Brain microvascular endothelial cell (primary cell): Measurements from ENCODE around the gene NELFB.

ENCODE experiments used
- DNase-seq: peaks from one replicate; pipeline ENCODE4 v3.0.0-alpha.2; 2020
- H3K27ac ChIP-seq: fragments of 250-450 bp; sonication (Bioruptor Pico); 2 replicates; pipeline ENCODE4 v1.5.1; 2020; ENCODE audit warnings: mild to moderate bottlenecking, moderate library complexity
- H3K27me3 ChIP-seq: fragments of 250-450 bp; sonication (Bioruptor Pico); replicated peaks from 2 replicates; pipeline ENCODE4 v1.5.1; 2020; ENCODE audit warnings: mild to moderate bottlenecking
- H3K36me3 ChIP-seq: fragments of 250-450 bp; sonication (Bioruptor Pico); replicated peaks from 2 replicates; pipeline ENCODE4 v1.5.1; 2020; ENCODE audit warnings: mild to moderate bottlenecking
- H3K4me3 ChIP-seq: 2 replicates; pipeline ENCODE4 v1.5.1; 2011; ENCODE audit warnings: low read depth, mild to moderate bottlenecking, control low read depth, low read length, moderate library complexity
- in situ Hi-C: cut with HindIII; loops from 2 replicates; pipeline ENCODE4 v1.10.0; 2017; ENCODE audit warnings: low sequenced_read_pairs, low pct_ligation_motif_present
- TF ChIP-seq, protein P1 (sequence below): IDR thresholded peaks from 2 replicates; pipeline ENCODE4 v1.5.1; 2011; ENCODE audit warnings: low read depth, mild to moderate bottlenecking, moderate library complexity, low read length, control low read depth, inconsistent platforms; ENCODE audit errors: missing control alignments

NELFB gene

DNA sequence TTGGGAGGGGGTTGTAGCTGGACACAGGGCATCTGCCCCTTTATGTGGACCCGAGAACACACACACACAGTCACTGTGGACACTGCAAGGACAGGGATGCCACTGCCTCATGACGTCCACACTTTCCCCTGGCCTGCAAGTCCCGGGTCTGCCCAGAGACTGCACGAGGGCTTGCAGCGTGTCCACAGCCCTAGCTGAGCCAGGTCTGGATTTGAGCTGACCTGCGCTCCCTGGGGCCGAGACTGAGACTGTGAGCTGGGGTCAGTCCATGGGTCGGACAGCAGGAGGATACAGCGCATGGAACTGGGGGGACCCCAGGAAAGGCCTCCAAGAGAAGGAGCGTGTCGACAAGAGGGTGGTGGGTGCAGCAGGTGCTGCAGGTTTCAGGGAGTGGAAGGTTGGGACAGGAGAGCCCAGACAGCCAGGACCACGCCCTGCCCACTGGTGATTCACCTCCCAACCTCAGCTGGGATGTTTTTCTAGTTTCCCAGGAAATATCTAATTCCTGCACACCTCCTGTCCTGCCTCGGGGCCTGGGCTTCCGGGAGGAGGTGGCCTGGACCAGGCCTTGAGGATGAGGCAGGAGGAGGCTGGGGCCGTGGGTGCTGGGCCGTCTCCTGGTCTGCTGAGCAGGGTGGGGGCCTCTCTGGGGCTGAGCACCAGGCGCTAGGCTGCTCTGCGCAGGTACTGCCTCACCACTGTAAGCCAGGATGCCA, 28.6 kb upstream of the NELFB start:
- TF ChIP-seq, protein P1, sequence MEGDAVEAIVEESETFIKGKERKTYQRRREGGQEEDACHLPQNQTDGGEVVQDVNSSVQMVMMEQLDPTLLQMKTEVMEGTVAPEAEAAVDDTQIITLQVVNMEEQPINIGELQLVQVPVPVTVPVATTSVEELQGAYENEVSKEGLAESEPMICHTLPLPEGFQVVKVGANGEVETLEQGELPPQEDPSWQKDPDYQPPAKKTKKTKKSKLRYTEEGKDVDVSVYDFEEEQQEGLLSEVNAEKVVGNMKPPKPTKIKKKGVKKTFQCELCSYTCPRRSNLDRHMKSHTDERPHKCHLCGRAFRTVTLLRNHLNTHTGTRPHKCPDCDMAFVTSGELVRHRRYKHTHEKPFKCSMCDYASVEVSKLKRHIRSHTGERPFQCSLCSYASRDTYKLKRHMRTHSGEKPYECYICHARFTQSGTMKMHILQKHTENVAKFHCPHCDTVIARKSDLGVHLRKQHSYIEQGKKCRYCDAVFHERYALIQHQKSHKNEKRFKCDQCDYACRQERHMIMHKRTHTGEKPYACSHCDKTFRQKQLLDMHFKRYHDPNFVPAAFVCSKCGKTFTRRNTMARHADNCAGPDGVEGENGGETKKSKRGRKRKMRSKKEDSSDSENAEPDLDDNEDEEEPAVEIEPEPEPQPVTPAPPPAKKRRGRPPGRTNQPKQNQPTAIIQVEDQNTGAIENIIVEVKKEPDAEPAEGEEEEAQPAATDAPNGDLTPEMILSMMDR, result no peak
- no peaks in the 10 kb centered on the region for H3K36me3 ChIP-seq
- H3K27me3 ChIP-seq, result no peaks in the 10 kb centered on the region
- no peak overlapping the region for H3K27ac ChIP-seq
- H3K4me3 ChIP-seq, result no peak overlapping the region
- DNase-seq, result no peak
- in situ Hi-C loops, result no loop called here

GRCh38 chr9:137227054-137227852, 27.9 kb upstream of the NELFB start, which contains the start of gene RNF224:
RNF224 (plus strand) TSS chr9:137227502; CDS start chr9:137228336, 834 bp downstream.
- no peaks in the 10 kb centered on the region for H3K27me3 ChIP-seq
- no peak within 1 kb of the TSS for H3K27ac ChIP-seq
- DNase-seq, result peak; percentile 58
- TF ChIP-seq, protein P1, result peak; percentile 94
- no peak within 1 kb of the TSS for H3K4me3 ChIP-seq
- no peaks in the 10 kb centered on the region for H3K36me3 ChIP-seq
- in situ Hi-C loops, result no loop called here

DNA sequence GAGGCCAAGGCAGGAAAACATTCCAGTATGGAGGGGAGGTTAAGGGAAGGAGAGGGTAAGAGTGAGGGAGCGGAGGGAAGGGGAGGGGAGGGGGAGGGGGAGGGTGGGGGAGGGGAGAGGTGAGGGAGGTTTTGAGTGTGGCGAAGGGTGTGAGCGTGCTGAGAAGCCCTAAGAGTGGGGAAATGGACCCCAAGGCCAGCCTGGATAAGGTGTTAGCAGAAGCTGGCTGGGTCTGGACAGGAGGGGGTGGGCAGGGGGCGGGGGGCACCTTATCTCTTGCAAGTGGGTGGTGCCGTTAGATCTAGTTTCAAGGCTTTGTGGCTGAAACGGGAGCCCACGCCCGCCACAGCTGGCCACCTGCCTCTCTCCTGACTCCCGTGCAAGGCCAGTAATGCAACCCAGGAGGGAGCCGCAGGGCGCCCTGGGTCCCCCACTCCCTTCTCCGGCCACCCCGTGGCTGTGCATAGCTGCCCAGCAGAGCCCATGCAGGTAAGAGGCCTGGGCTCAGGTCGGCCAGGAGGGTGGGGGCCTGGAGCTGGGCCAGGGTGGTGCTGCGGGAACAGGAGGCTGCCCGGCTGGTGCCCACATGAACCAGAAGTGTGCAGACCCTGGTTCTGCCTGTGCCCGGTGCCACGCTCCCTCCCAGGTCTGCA, 27.1 kb upstream of the NELFB start:
- Histone ChIP-seq H3K27me3 (no peaks in the 10 kb centered on the region), H3K36me3 (no peaks in the 10 kb centered on the region), H3K4me3 (no peak overlapping the region), H3K27ac (no peak overlapping the region)
- TF ChIP-seq, protein P1, result no peak
- in situ Hi-C loops, result no loop called here
- DNase-seq, result no peak

GRCh38 chr9:137228506-137228967, 26.6 kb upstream of the NELFB start:
- TF ChIP-seq, protein P1, result no peak
- in situ Hi-C loops, result no loop called here
- H3K4me3 ChIP-seq, result no peak overlapping the region
- H3K36me3 ChIP-seq, result no peaks in the 10 kb centered on the region
- no peaks in the 10 kb centered on the region for H3K27me3 ChIP-seq
- no peak overlapping the region for H3K27ac ChIP-seq
- no peak for DNase-seq

- no peak for DNase-seq
- in situ Hi-C loops, result no loop called here
- no peak overlapping the region for H3K27ac ChIP-seq
- H3K4me3 ChIP-seq, result no peak overlapping the region
- H3K27me3 ChIP-seq, result no peaks in the 10 kb centered on the region
- no peaks in the 10 kb centered on the region for H3K36me3 ChIP-seq
- TF ChIP-seq, protein P1, result no peak
These were observed 25.9 kb upstream of the NELFB start for GRCh38 chr9:137228968-137229896.
